Measurements from ENCODE around the gene RAP1GAP2.

Gene RAP1GAP2

GRCh38 chr17:2924211-2924610 lies 128.0 kb downstream of the RAP1GAP2 start:
- DNase-seq, result no peak

- no peak for DNase-seq
Measured at GRCh38 chr17:2925011-2925410, 128.8 kb downstream of the RAP1GAP2 start.

GRCh38 chr17:2926019-2926650 lies 129.9 kb downstream of the RAP1GAP2 start:
- DNase-seq, result no peak

GRCh38 chr17:2928294-2928890 lies 132.2 kb downstream of the RAP1GAP2 start:
- DNase-seq, result peak; percentile 77

GRCh38 chr17:2929881-2930533 lies 133.8 kb downstream of the RAP1GAP2 start:
- peak; percentile 92 for DNase-seq

GRCh38 chr17:2931876-2932275 lies 135.6 kb downstream of the RAP1GAP2 start:
- peak; percentile 79 for DNase-seq

GRCh38 chr17:2932946-2933345 lies 136.7 kb downstream of the RAP1GAP2 start:
- DNase-seq, result no peak

- DNase-seq, result peak; percentile 86
Measured at GRCh38 chr17:2933606-2934005, 137.4 kb downstream of the RAP1GAP2 start.

GRCh38 chr17:2935632-2936031 lies 139.4 kb downstream of the RAP1GAP2 start:
- DNase-seq, result no peak

GRCh38 chr17:2936351-2936750 lies 140.1 kb downstream of the RAP1GAP2 start:
- no peak for DNase-seq

GRCh38 chr17:2936771-2937321 lies 140.6 kb downstream of the RAP1GAP2 start:
- DNase-seq, result no peak

GRCh38 chr17:2937331-2938003 lies 141.2 kb downstream of the RAP1GAP2 start:
- peak; percentile 58 for DNase-seq

GRCh38 chr17:2939714-2940351 lies 143.6 kb downstream of the RAP1GAP2 start:
- no peak for DNase-seq

GRCh38 chr17:2940352-2940751 lies 144.1 kb downstream of the RAP1GAP2 start:
- no peak for DNase-seq

GRCh38 chr17:2943981-2944380 lies 147.7 kb downstream of the RAP1GAP2 start:
- no peak for DNase-seq

GRCh38 chr17:2945299-2945698 lies 149.1 kb downstream of the RAP1GAP2 start:
- no peak for DNase-seq

- DNase-seq, result no peak
Measured at GRCh38 chr17:2946144-2946543, 149.9 kb downstream of the RAP1GAP2 start.

GRCh38 chr17:2947588-2947950 lies 151.3 kb downstream of the RAP1GAP2 start:
- no peak for DNase-seq

GRCh38 chr17:2947996-2948550 lies 151.8 kb downstream of the RAP1GAP2 start:
- no peak for DNase-seq

- no peak for DNase-seq
Measured at GRCh38 chr17:2948721-2949468, 152.7 kb downstream of the RAP1GAP2 start.

- no peak for DNase-seq
Measured at GRCh38 chr17:2949469-2950044, 153.3 kb downstream of the RAP1GAP2 start.

- no peak for DNase-seq
Measured at GRCh38 chr17:2950846-2951245, 154.6 kb downstream of the RAP1GAP2 start.

Measured in NCI-H82 (cell line).